ENCODE data around the gene PRKCD.

DNA sequence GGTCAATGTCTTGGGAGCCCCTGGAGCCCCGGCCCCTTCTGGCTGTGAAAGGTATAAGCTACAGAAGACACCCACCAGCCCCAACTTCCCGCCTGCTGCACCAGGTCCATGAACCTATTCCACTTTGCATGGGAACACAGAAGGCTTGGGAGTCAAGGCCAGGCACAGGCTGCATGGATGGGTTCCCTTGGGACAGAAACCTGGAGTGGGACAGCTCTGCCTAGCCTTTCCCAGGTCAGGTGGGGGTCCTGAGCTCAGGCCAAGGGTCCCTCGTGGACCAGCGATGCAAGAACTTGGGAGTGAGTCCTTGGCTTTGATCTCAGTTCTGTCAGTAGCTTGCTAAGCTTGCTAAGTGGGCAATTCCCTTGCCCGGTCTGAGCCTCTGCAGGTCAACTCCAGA lies 69.8 kb downstream of the PRKCD start:
- TF ChIP-seq ARNTL (CRISPR knock-in tag; IDR thresholded peaks at IDR 0.05; ENCODE audit: borderline replicate concordance, low read depth) (no peak), ZFP30 (CRISPR knock-in tag; IDR thresholded peaks at IDR 0.05) (no peak), RARB (CRISPR knock-in tag; IDR thresholded peaks at IDR 0.05) (no peak)
- TF ChIP-seq, protein P1, sequence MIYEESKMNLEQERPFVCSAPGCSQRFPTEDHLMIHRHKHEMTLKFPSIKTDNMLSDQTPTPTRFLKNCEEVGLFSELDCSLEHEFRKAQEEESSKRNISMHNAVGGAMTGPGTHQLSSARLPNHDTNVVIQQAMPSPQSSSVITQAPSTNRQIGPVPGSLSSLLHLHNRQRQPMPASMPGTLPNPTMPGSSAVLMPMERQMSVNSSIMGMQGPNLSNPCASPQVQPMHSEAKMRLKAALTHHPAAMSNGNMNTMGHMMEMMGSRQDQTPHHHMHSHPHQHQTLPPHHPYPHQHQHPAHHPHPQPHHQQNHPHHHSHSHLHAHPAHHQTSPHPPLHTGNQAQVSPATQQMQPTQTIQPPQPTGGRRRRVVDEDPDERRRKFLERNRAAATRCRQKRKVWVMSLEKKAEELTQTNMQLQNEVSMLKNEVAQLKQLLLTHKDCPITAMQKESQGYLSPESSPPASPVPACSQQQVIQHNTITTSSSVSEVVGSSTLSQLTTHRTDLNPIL (CRISPR knock-in tag; IDR thresholded peaks at IDR 0.05; ENCODE audit: low read depth): no peak

All from SK-N-SH treated with all-trans-retinoic acid at 6 μM for 48 hours (cell line).